ENCODE measurements around the gene CRB1. TPM values are rescaled to one million over a fixed set of nuclear protein-coding genes. Genes with fewer than 3 reads are reported as not detected.
A peak's percentile ranks its signal among the peaks of the same experiment; 100 is the strongest.

The CRB1 gene
- total and polyA plus RNA-seq, 9 of the 15 experiments (the other 6 are each of a cell fraction or from before 2014, with no cell fraction given), result 0.04 to 0.10 TPM; not detected in 7

- no peaks in the 10 kb centered on the region for H3K9me3 ChIP-seq (replicated peaks; ENCODE audit: control insufficient read depth, insufficient read depth, low read depth, low read length)
- no peak for FAIRE-seq
- POLR2A ChIA-PET, result no interaction called here
- H3K9ac ChIP-seq (ENCODE audit: insufficient read depth in 1 of 2, low read depth in 2 of 2, low read length in 2 of 2), result no peak overlapping the region
- H4K20me1 ChIP-seq (replicated peaks; ENCODE audit: control insufficient read depth, insufficient read depth, low read length), result no peaks in the 10 kb centered on the region
- no peaks in the 10 kb centered on the region for H3K9me1 ChIP-seq (ENCODE audit: control insufficient read depth, insufficient read depth, low read length)
- no peak for ATAC-seq
- DNase-seq (ENCODE audit: extremely low read depth in 1 of 4, low spot score in 3 of 4), result no peak
- no peaks in the 10 kb centered on the region for H3K27me3 ChIP-seq (ENCODE audit: control insufficient read depth in 2 of 2, insufficient read depth in 2 of 2, low read length in 2 of 2)
- in situ Hi-C loops (cut with MboI), result no loop called here
- no peak overlapping the region for H3K27ac ChIP-seq (ENCODE audit: extremely low read depth, low read depth, low read length)
- no peak overlapping the region for H3K4me3 ChIP-seq
- no peaks in the 10 kb centered on the region for H3K4me1 ChIP-seq (replicated peaks in 1 of 2; ENCODE audit: control insufficient read depth in 2 of 2, insufficient read depth in 2 of 2, low read length in 2 of 2)
- H3K4me2 ChIP-seq (ENCODE audit: insufficient read depth, low read length), result no peak overlapping the region
- no TSS peak for BruUV-seq (replicated peaks)
- intact Hi-C loops (cut with micrococcal nuclease), result no loop called here
- CTCF ChIA-PET (ENCODE audit: low intra/inter-chr PET ratio), result no interaction called here
- H3K79me2 ChIP-seq (ENCODE audit: control insufficient read depth, insufficient read depth, low read length), result no peaks in the 10 kb centered on the region
- WGBS (ENCODE audit: insufficient coverage, low coverage, missing lambda C conversion rate), result under 1% methylated on average over 5 of the region's 5 CpGs
- no peak overlapping the region for H2AFZ ChIP-seq (ENCODE audit: low read depth, low read length)
- H3K36me3 ChIP-seq (ENCODE audit: control insufficient read depth, insufficient read depth, low read length), result no peaks in the 10 kb centered on the region
- TF ChIP-seq ZNF76 (CRISPR knock-in tag; IDR thresholded peaks at IDR 0.05; ENCODE audit: borderline replicate concordance), result no peak
- no peak for TF ChIP-seq ZNF407 (IDR thresholded peaks at IDR 0.05; ENCODE audit: low read depth)
- TF ChIP-seq ZNF586 (CRISPR knock-in tag; conservative IDR thresholded peaks at IDR 0.05), result no peak
- TF ChIP-seq MAFG (tag; conservative IDR thresholded peaks at IDR 0.05), result peak; percentile 57; the same call in 1 of the 2 replicates
- TF ChIP-seq ETV1 (tag; conservative IDR thresholded peaks at IDR 0.05; ENCODE audit: low read depth), result no peak
- TF ChIP-seq CC2D1A (IDR thresholded peaks at IDR 0.05), result no peak
- no peak for TF ChIP-seq ZNF696 (CRISPR knock-in tag; conservative IDR thresholded peaks at IDR 0.05)
- no peak for TF ChIP-seq BMI1 (IDR thresholded peaks at IDR 0.05; ENCODE audit: low read length)
- TF ChIP-seq ZNF707 (CRISPR knock-in tag; conservative IDR thresholded peaks at IDR 0.05), result no peak
- TF ChIP-seq SMAD3 (CRISPR knock-in tag; conservative IDR thresholded peaks at IDR 0.05), result no peak
- peak; percentile 75 for TF ChIP-seq ZNF316 (IDR thresholded peaks at IDR 0.05)
- peak; percentile 54 for TF ChIP-seq C11orf30 (IDR thresholded peaks at IDR 0.05; ENCODE audit: low read depth)
- TF ChIP-seq E2F1 (CRISPR knock-in tag; IDR thresholded peaks at IDR 0.05), result no peak
- TF ChIP-seq E2F6 (IDR thresholded peaks at IDR 0.05; ENCODE audit: borderline replicate concordance in 1 of 2, extremely low read depth in 1 of 2, insufficient read depth in 1 of 2, insufficient read length in 1 of 2, low read depth in 1 of 2, low read length in 1 of 2, poor library complexity in 1 of 2, severe bottlenecking in 1 of 2), result no peak
These were observed 194.5 kb downstream of the CRB1 start for GRCh38 chr1:197462539-197462938.
